GM21529 (cell line): ENCODE results near the gene IL4.
"Not testable (repeated sequence)": the region's sequence is repeated elsewhere in the genome, so short reads cannot be mapped to it uniquely, and the experiment has no call there.

Experiments
- ATAC-seq: cut with Tn5 transposase; IDR thresholded peaks from one replicate; pipeline ENCODE4 v1.9.1; 2021; ENCODE audit not compliant: unreplicated experiment

IL4 gene

DNA sequence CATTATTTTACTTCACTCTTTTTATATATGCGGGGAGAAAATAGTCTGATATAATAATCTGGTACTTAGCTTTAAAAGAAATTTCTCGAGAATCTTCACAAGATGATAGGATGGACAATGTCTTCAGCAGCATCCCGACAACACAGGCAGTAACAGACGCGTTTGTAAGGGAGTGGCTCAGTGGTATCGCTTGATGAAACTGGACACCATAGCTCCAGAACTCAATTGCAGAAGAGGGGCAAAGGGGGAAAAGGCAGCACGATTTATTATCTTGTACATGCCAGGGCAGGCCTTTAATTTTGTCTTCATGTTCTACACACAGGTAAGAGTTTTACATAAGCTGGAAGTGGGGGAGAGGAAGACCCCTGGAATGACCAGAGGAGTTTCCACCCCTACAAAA lies 15.7 kb downstream of the IL4 start:
- no peak for ATAC-seq

DNA sequence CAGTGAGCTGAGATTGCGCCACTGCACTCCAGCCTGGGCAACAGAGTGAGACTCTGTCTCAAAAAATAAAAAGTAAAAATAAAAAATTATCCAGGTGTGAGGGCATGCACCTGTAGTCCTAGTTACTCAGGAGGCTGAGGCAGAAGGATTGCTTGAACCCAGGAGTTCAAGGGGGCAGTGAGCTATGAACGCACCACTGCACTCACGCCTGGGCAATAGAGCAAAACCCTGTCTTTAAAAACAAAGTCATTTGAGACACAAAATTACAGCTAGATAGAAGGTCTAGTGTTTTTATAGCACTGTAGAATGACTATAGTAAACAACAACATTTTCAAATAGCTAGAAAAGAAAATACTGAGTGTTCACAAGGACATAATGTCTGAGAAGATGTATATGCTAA lies 16.4 kb downstream of the IL4 start:
- ATAC-seq, result no peak

DNA sequence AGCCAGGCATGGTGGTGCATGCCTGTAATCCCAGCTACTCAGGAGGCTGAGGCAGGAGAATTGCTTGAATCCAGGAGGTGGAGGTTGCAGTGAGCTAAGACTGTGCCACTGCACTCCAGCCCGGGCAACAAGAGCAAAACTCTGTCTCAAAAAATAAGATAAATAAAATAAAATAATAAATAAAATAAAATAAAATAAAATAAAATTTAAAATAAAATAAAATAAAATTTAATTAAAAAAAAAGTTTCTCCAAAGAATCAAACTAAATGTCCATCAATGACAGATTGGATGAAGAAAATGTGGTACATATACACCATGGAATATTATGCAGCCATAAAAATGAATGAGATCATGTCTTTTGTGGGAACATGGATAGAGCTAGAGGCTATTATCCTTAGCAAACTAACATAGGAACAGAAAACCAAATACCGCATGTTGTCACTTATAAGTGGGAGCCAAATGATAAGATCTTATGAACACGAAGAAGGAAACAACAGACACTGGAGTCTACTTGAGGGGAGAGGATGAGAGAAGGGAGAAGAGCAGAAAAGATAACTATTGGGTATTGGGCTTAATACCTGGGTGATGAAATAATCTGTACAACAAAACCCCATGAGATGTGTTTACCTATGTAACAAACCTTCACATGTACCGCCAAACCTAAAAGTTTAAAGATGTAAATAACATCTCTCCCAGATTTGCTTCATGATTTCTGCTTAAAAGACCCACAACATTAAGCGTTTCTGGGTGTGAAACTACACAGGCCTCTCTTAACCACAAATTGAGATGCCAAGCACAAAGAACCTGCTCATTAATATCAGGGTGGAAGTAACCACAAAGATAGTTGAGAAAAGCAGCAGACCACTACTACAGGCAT lies 18.2 kb downstream of the IL4 start:
- not testable (repeated sequence) for ATAC-seq

DNA sequence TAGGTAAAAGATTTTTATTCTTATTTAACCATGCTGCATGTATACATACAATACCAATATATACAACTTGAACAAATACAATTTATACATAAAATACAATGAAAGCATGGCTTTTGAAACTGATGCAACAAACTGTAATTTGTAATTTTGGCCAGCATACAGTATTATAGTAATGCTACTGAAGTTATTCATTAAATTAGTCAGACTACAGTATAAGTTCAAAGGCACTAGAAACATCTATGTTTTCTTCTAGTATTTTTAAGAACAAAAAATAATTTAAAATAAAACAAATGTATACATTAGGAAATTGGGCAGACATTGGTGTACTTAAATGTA lies 18.8 kb downstream of the IL4 start:
- ATAC-seq, result no peak

DNA sequence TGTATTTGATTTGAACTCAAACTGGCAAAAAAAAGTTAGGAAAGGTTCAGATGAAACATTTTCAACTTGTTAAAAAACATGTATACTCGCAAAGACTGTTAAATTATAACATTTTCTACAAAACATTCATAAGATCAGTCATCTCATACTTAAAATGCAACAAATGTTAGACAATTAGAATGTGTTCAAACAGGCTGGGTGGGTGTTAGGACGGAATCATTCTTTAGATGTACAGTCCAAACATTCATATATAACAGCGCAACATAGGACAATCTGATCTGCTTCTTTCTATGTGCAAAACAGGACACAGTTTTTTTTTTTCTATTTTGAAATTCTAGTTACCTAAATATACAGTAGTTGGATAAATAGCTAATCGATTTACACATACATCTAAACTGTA lies 22.2 kb downstream of the IL4 start:
- ATAC-seq, result no peak

DNA sequence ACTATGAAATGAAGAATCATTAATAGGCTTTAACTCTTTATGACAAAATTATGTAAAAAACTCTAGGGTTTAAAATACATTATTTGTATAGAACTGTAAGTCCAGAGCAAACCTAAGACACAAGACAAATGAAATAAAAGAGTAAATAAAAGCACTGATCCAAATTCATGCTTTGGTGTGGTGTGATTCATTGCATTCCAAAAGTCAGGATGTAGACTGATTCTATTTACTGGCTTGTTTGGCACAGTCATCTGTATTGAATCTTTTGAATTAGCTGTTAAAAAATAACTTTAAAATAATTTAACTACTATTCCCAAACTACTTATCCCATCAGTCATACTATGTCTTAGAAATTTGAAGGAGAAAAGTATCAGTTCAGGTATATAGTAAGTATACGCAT lies 31.1 kb downstream of the IL4 start:
- no peak for ATAC-seq

DNA sequence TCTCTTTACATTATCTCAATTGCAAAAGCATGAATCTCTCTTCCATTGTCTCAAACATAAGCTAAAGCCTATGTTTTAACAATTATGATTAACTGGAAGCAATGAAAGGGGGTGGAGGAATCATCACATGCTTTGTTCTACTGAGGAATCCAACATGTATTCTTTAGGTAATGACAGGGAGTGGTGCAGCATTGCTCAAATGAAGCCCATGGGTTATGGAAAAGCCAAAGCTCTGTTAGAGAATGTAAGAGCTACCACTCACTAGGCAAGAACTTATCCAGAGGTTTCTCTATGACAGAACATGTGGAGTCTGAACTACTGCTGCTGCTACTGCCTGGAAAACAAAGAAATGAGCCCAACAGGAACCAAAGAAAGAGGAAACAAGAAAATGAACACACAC lies 34.9 kb downstream of the IL4 start:
- ATAC-seq, result no peak

DNA sequence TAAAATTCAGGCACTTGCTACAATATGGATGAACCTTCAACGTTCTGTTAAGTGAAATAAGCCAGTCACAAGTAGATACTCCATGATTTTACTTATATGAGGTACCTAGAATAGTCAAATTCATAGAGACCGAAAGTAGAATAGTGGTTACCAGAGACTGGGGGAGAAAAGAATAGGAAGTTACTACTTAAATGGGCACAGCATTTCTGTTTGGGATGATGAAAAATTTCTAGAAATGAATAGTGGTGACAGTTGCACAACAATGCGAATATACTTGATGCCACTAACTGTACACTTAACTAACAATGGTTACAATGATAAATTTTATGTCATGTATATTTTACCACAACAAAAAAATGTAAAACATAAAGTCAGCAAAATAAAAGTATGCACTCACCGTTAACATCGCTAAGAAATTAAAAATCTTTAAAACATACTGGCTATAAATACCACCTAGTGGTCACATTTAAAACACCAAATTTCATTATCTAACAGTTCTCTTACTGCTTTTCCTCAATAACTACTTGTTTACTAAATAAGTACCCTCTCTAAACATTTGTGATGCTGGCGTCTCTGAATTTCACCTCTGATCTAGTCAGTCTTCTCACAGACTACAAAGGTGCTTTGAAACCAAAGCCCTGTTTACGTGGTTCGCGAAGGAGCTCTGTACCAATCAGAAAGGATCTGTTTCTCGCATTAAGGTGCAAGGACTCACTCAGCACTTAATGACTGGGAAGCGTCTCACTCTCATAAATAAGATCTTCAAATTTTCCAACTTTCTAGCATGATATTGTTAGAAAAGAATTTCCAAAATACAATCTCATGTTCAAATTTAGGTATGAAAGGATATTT lies 40.9 kb downstream of the IL4 start:
- no peak for ATAC-seq

DNA sequence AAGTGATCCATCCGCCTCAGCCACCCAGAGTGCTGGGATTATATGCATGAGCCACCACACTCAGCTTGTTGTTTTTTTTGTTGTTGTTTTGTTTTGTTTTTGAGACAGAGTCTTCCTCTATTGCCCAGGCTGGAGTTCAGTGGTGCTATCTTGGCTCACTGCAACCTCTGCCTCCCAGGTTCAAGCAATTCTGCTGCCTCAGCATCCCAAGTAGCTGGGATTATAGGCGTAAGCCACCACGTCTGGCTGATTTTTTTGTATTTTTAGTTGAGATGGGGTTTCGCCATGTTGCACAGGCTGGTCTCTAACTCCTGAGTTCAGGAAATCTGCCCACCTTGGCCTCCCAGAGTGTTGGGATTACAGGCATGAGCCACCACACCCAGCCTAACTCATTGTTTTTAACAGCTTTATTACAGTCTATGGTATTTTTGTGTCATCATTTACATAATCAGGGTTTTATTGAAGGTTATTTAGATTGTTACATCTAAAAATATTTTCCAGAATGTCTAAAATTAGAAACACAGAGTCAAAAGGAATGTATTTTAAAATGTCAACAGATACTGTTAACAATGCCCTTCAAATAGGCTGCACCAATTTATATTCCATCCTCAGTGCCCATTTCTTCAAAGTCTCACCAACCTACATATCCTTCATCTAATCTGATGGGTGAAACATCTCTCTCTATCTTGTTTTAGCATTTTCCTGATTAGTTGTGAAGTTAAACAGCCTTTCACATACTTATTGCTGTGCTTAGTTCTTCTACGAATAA lies 44.9 kb downstream of the IL4 start:
- no peak for ATAC-seq

DNA sequence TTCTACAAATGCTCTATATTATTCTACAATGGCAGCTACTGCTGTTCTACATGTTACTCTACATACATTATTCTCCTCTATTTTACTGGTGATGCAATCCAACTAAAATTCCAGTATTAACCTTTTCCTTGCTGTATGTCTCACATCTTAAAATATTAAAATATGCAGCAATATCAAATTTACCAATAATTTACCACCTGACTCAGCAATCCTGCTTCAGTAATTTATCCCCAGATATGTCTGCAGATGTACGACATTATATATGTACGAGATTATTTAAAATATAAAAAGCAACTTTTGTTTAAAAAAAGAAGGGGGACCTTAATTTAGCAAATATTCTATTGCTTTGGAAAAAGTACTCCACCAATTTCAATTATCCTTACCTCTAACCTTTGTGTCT lies 52.0 kb downstream of the IL4 start:
- no peak for ATAC-seq

DNA sequence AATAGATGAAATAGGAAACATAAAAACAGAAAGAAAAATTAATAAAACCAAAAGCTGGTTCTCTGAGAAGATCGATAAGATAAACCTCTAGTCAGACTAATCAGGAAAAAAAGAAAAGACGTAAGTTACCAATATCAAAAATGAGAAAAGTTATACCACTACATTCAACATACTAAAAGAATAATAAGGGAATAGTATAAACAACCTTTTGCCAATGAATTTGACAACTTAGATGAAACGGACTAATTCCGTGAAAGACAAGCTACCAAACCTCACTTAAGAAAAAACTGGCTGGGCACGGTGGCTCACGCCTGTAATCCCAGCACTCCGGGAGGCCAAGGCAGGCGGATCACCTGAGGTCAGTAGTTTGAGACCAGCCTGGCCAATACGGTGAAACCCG lies 56.1 kb downstream of the IL4 start:
- ATAC-seq, result no peak
